Hepatocyte (in vitro differentiated cells): Measurements from ENCODE around the gene APRT.

Experiments
- CTCF ChIP-seq: fragments of 200-600 bp; sonication (generic); IDR thresholded peaks from 2 replicates; pipeline ENCODE4 v1.5.1; 2016; ENCODE audit warnings: antibody characterized with exemption, mild to moderate bottlenecking; ENCODE audit not compliant: poor library complexity
- EZH2 ChIP-seq: fragments of 200-600 bp; sonication (generic); IDR thresholded peaks from 2 replicates; pipeline ENCODE4 v1.6.1; 2016; ENCODE audit warnings: antibody characterized with exemption, mild to moderate bottlenecking, borderline replicate concordance
- EZH2phosphoT487 ChIP-seq: fragments of 200-600 bp; sonication (generic); IDR thresholded peaks from one replicate; pipeline ENCODE4 v1.6.1; 2018; ENCODE audit warnings: antibody characterized with exemption, mild to moderate bottlenecking, low read depth, moderate library complexity; ENCODE audit not compliant: unreplicated experiment, severe bottlenecking

DNA sequence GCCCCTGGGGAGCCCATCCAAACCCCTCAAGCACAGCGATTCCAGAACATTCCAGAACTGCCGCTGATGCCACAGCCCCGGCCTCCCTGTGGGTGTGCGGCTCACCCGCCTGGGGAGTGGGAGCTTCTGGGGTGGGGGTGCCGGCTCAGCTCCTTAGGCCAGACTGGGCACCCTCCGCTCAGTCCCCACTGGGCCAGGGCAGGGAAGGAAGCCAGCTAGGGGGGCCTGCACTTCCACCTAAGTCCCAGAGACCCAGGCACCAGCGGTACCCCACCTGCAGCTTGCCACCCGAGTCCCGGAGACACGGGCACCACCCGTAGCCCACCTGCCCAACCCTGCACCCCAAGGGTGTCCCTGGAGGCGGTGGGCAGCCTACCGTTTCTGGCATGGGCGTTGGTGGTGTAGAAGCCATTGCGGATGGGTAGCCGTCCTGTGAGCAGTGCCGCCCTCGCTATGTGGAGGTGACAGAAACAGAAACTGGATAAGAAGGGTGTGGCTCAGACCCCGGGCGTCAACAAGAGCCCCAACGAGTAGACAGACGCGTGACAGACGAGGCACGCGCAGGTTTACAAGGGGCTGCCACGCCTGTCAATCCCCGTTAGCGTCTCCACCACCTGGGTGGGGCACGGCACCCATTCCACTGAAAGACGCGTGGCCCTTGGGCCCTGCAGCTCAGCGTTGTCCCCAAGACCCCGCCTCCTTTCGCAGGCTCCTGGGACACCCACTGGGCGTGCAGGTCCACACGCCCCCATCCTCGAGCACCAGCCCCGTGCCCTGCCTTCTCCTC is 30.0 kb upstream of the APRT start:
- TF ChIP-seq CTCF (no peak), EZH2 (no peak), EZH2phosphoT487 (no peak)
